ENCODE results near the gene SMARCD2.
"Not testable (repeated sequence)": the region's sequence is repeated elsewhere in the genome, so short reads cannot be mapped to it uniquely, and the experiment has no call there.

The SMARCD2 gene

GRCh38 chr17:63842540-63843386 is at the start of gene SMARCD2:
Gene SMARCD2, minus strand, starts transcription at chr17:63842685. Its CDS starts 11 bp downstream, at chr17:63842674.
- DNase-seq: peak; percentile 97

- peak; percentile 41 for DNase-seq
Observed at GRCh38 chr17:63889026-63889848, 46.8 kb upstream of the SMARCD2 start.

GRCh38 chr17:63885119-63885518 is 42.6 kb upstream of the SMARCD2 start:
- not testable (repeated sequence) for DNase-seq

GRCh38 chr17:63882626-63883126 is 40.2 kb upstream of the SMARCD2 start:
- not testable (repeated sequence) for DNase-seq

- DNase-seq: peak; percentile 43
Observed at GRCh38 chr17:63881935-63882601, 39.6 kb upstream of the SMARCD2 start, which contains the start of gene GH2. Gene GH2, minus strand, starts transcription at chr17:63881944. Its CDS starts 143 bp downstream, at chr17:63881801.

- not testable (repeated sequence) for DNase-seq
Observed at GRCh38 chr17:63881337-63881736, 38.9 kb upstream of the SMARCD2 start.

GRCh38 chr17:63880706-63881105 is 38.2 kb upstream of the SMARCD2 start:
- DNase-seq: no peak

- not testable (repeated sequence) for DNase-seq
Observed at GRCh38 chr17:63878413-63878812, 35.9 kb upstream of the SMARCD2 start.

- DNase-seq: not testable (repeated sequence)
Observed at GRCh38 chr17:63874693-63875092, 32.2 kb upstream of the SMARCD2 start.

GRCh38 chr17:63874061-63874626 is 31.7 kb upstream of the SMARCD2 start:
- DNase-seq: not testable (repeated sequence)

GRCh38 chr17:63873577-63873976 is 31.1 kb upstream of the SMARCD2 start, which contains the start of gene CSH2:
Gene CSH2, minus strand, starts transcription at chr17:63873677. Its CDS starts 63 bp downstream, at chr17:63873614.
- DNase-seq: not testable (repeated sequence)

- not testable (repeated sequence) for DNase-seq
Observed at GRCh38 chr17:63871646-63872365, 29.3 kb upstream of the SMARCD2 start.

- not testable (repeated sequence) for DNase-seq
Observed at GRCh38 chr17:63870292-63870665, 27.8 kb upstream of the SMARCD2 start.

- DNase-seq: not testable (repeated sequence)
Observed at GRCh38 chr17:63869491-63870291, 27.2 kb upstream of the SMARCD2 start.

GRCh38 chr17:63866625-63867024 is 24.1 kb upstream of the SMARCD2 start:
- not testable (repeated sequence) for DNase-seq

GRCh38 chr17:63859257-63859656 is 16.8 kb upstream of the SMARCD2 start:
- no peak for DNase-seq

- DNase-seq: not testable (repeated sequence)
Observed at GRCh38 chr17:63856425-63856824, 13.9 kb upstream of the SMARCD2 start.

GRCh38 chr17:63855185-63855584 is 12.7 kb upstream of the SMARCD2 start:
- DNase-seq: no peak

GRCh38 chr17:63854709-63855108 is 12.2 kb upstream of the SMARCD2 start:
- DNase-seq: no peak

- no peak for DNase-seq
Observed at GRCh38 chr17:63853260-63853659, 10.8 kb upstream of the SMARCD2 start.

GRCh38 chr17:63850401-63850800 is 7.9 kb upstream of the SMARCD2 start:
- DNase-seq: no peak
